Kidney (tissue), 14 donors: ENCODE measurements around the gene MBD3L5. TPM values are rescaled to one million over a fixed set of nuclear protein-coding genes. Genes with fewer than 3 reads are reported as not detected.
A peak's percentile ranks its signal among the peaks of the same experiment; 100 is the strongest.

ENCODE experiments used
- DNase-seq, 5 donors: peaks; one replicate each; pipeline ENCODE4 v3.0.0-alpha.2; 2013 to 2020
- FAIRE-seq: peaks from 2 replicates; lab custom pipeline; 2012; peaks lifted over from hg19 to GRCh38; lab: Jason Lieb, UNC
- H3K27ac ChIP-seq, 2 donors: one replicate each; pipeline ENCODE4 v1.7.0; 2013; ENCODE audit warnings: low read depth in 2 of 2, low read length in 2 of 2, inconsistent platforms in 1 of 2
- H3K27me3 ChIP-seq: one replicate; pipeline ENCODE4 v1.7.1; 2013; ENCODE audit warnings: low read length, inconsistent platforms; ENCODE audit not compliant: control insufficient read depth, insufficient read depth
- H3K36me3 ChIP-seq, 3 donors: one replicate each; pipeline versions ENCODE4 v1.7.0 to v1.7.1; 2013; ENCODE audit warnings: low read length in 3 of 3, control low read depth in 1 of 3, inconsistent platforms in 1 of 3; ENCODE audit not compliant: insufficient read depth in 3 of 3, control insufficient read depth in 2 of 3
- H3K4me1 ChIP-seq, 3 donors: one replicate each; pipeline versions ENCODE4 v1.7.0 to v1.7.1; 2013; ENCODE audit warnings: low read length in 3 of 3, inconsistent platforms in 1 of 3, low read depth in 1 of 3; ENCODE audit not compliant: control insufficient read depth in 2 of 3, insufficient read depth in 2 of 3
- H3K4me3 ChIP-seq, 3 donors: one replicate each; pipeline versions ENCODE4 v1.7.0 to v1.8.1; 2013; ENCODE audit warnings: low read length in 3 of 3, control low read depth in 1 of 3, inconsistent platforms in 1 of 3
- H3K9ac ChIP-seq, 3 donors: one replicate each; pipeline versions ENCODE4 v1.7.0 to v1.7.1; 2013; ENCODE audit warnings: low read length in 3 of 3, control low read depth in 1 of 3, inconsistent platforms in 1 of 3
- H3K9me3 ChIP-seq, 3 donors: one replicate each; pipeline versions ENCODE4 v1.7.0 to v1.7.1; 2013; ENCODE audit warnings: low read length in 3 of 3, control low read depth in 1 of 3, inconsistent platforms in 1 of 3; ENCODE audit not compliant: control insufficient read depth in 2 of 3, insufficient read depth in 1 of 3
- CTCF ChIP-seq: IDR thresholded peaks from 3 replicates; pipeline ENCODE4 v1.5.1; 2012; ENCODE audit warnings: mild to moderate bottlenecking, moderate library complexity, borderline replicate concordance; ENCODE audit not compliant: insufficient read depth; ENCODE audit errors: extremely low read depth
- intact Hi-C: fragments of 100-400 bp; cut with DNase I; formaldehyde crosslinking; loops from one replicate; pipeline ENCODE4 v1.11.1; 2022
- polyA plus RNA-seq: library from polyadenylated mRNA; stranded (reverse); fragments of 350-450 nt; fragmentation: Illumina TruSeq; extraction: RNeasy Lipid Tissue Mini Kit (QIAGEN cat#74804); gene quantifications from one replicate; pipeline ENCODE4 v1.2.3, GENCODE V29; 2014; ENCODE audit warnings: low read depth, low replicate concordance; ENCODE audit not compliant: insufficient read depth
- total RNA-seq: library from RNA; stranded (reverse); fragmentation: NEBNext Ultra II Directional; extraction: Animal tissue kit (Norgen Biotek cat#: 25700); gene quantifications from one replicate; pipeline ENCODE4 v1.2.1, GENCODE V29; 2021
- donor health status: control.
- donor health status: control.
- donor health status: control.
- donor health status: control.
- donor health status: control.
- donor health status: DM: yes; HTN: yes; CAD: no.
- donor health status: Normal renal cell carcinoma (clear cell type).

The MBD3L5 gene
- total and polyA plus RNA-seq, 2 donors from 2014 or later = not detected

- FAIRE-seq = no peak
- TF ChIP-seq CTCF = no peak
- H3K4me3 ChIP-seq = no peak overlapping the region
- H3K27ac ChIP-seq = no peak overlapping the region
- H3K36me3 ChIP-seq = peaks cover 5 to 37% (median 36%) of the 10 kb centered on the region in 3 donors
- intact Hi-C loops = no loop called here
- DNase-seq = no peak
- H3K4me1 ChIP-seq = peaks cover 0 to 6% (median 0%) of the 10 kb centered on the region in 3 donors
- H3K27me3 ChIP-seq = no peaks in the 10 kb centered on the region
- H3K9me3 ChIP-seq = peaks cover 1 to 16% (median 2%) of the 10 kb centered on the region in 3 donors
- no peak overlapping the region for H3K9ac ChIP-seq
Observed at GRCh38 chr19:7072541-7072940, 42.2 kb downstream of the MBD3L5 start.

DNA sequence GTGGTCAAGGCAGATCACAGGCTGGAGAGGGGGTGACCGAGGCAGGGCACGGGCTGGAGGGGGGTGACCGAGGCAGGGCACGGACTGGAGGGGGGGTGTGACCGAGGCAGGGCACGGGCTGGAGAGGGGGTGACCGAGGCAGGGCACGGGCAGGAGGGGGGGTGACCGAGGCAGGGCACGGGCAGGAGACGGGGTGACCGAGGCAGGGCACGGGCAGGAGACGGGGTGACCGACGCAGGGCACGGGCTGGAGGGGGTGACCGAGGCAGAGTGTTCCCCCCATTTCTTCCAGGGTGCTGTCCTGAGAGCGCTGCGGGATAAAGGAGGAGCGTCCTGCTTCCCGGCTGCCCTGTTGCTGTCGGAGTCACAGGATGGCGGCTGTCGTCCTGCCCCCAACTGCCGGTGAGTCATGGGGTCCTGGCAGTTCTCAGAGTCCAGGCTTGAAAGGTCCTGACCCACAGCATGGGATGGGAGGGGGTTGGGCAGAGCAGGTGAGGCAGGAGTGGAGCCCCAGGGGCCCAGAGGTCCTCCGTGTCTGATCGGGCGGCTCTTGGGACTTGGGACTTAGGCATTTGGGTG is 44.4 kb downstream of the MBD3L5 start:
- FAIRE-seq = no peak
- intact Hi-C loops = no loop called here
- Histone ChIP-seq H3K4me3 (no peak overlapping the region), H3K4me1 (peaks cover 0 to 6% (median 0%) of the 10 kb centered on the region in 3 donors), H3K9ac (no peak overlapping the region), H3K27ac (no peak overlapping the region), H3K36me3 (peaks cover 12 to 54% (median 52%) of the 10 kb centered on the region in 3 donors), H3K9me3 (peaks cover 2 to 34% (median 16%) of the 10 kb centered on the region in 3 donors), H3K27me3 (no peaks in the 10 kb centered on the region)
- no peak for TF ChIP-seq CTCF
- DNase-seq = peak in 1 of 5 donors; percentile 66

- no peak overlapping the region for H3K9ac ChIP-seq
- intact Hi-C loops = no loop called here
- peaks cover 6 to 47% (median 26%) of the 10 kb centered on the region in 3 donors for H3K9me3 ChIP-seq
- no peak for FAIRE-seq
- peaks cover 19 to 66% (median 64%) of the 10 kb centered on the region in 3 donors for H3K36me3 ChIP-seq
- no peak overlapping the region for H3K27ac ChIP-seq
- H3K27me3 ChIP-seq = no peaks in the 10 kb centered on the region
- no peak for DNase-seq
- no peaks in the 10 kb centered on the region for H3K4me1 ChIP-seq
- TF ChIP-seq CTCF = no peak
- H3K4me3 ChIP-seq = no peak overlapping the region
Observed at GRCh38 chr19:7076151-7076550, 45.8 kb downstream of the MBD3L5 start.
